Ectodermal cell (in vitro differentiated cells): Measurements from ENCODE around the gene THSD1.
"Not testable (repeated sequence)": the region's sequence is repeated elsewhere in the genome, so short reads cannot be mapped to it uniquely, and the experiment has no call there.

ENCODE experiments used
- H3K27ac ChIP-seq: 2 replicates; pipeline ENCODE4 v1.7.0; 2013; ENCODE audit warnings: mild to moderate bottlenecking, low read depth, low read length; ENCODE audit not compliant: insufficient read depth, poor library complexity, severe bottlenecking
- H3K27me3 ChIP-seq: 2 replicates; pipeline ENCODE4 v1.7.0; 2013; ENCODE audit warnings: mild to moderate bottlenecking, low read length; ENCODE audit not compliant: insufficient read depth, control insufficient read depth, poor library complexity, severe bottlenecking
- H3K36me3 ChIP-seq: one replicate; pipeline ENCODE4 v1.7.0; 2013; ENCODE audit warnings: low read length; ENCODE audit not compliant: control insufficient read depth, insufficient read depth
- H3K4me1 ChIP-seq: one replicate; pipeline ENCODE4 v1.7.0; 2013; ENCODE audit warnings: low read length; ENCODE audit not compliant: control insufficient read depth, insufficient read depth
- H3K4me3 ChIP-seq: 2 replicates; pipeline ENCODE4 v1.7.0; 2013; ENCODE audit warnings: low read depth, low read length, control low read depth; ENCODE audit not compliant: insufficient read depth
- H3K9me3 ChIP-seq: 2 replicates; pipeline ENCODE4 v1.7.0; 2013; ENCODE audit warnings: mild to moderate bottlenecking, low read length, moderate library complexity; ENCODE audit not compliant: control insufficient read depth
- WGBS, 2 experiments: methylation state at CpG; one replicate each; pipeline ENCODE4 v1.1.7; 2013; ENCODE audit warnings: missing lambda C conversion rate in 2 of 2; 5-methylcytosine and 5-hydroxymethylcytosine counted together

THSD1 gene

GRCh38 chr13:52362169-52362887, 43.6 kb downstream of the THSD1 start:
- not testable (repeated sequence) for H3K9me3 ChIP-seq, H3K4me1 ChIP-seq, H3K27ac ChIP-seq, H3K4me3 ChIP-seq, H3K36me3 ChIP-seq, H3K27me3 ChIP-seq
- WGBS, 2 experiments: 89 to 98% methylated on average over 4 of the region's 6 CpGs

DNA sequence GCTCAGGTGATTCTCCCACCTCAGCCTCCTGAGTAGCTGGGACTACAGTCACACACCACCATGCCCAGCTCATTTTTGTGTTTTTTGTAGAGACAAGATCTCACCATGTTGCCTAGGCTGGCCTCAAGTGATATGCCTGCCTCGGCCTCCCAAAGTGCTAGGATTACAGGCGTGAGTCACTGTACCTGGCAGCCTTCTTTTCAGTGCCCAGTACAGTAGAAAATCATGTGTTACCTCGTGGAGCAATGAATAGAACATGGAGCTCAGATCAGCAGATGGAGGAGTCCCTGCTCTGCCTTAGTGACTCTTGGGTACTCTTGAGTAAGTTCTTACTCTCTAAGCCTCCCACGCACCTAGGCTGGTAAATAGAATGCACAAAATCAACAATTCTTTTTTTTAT, 44.7 kb downstream of the THSD1 start:
- no peaks in the 10 kb centered on the region for H3K36me3 ChIP-seq
- no peaks in the 10 kb centered on the region for H3K27me3 ChIP-seq
- H3K4me1 ChIP-seq: no peaks in the 10 kb centered on the region
- no peak overlapping the region for H3K4me3 ChIP-seq
- 90 to 91% methylated on average over 4 of the region's 4 CpGs for WGBS, 2 experiments
- no peak overlapping the region for H3K27ac ChIP-seq
- H3K9me3 ChIP-seq: no peaks in the 10 kb centered on the region

- no peaks in the 10 kb centered on the region for H3K9me3 ChIP-seq
- no peaks in the 10 kb centered on the region for H3K27me3 ChIP-seq
- no peak overlapping the region for H3K4me3 ChIP-seq
- no peaks in the 10 kb centered on the region for H3K36me3 ChIP-seq
- WGBS, 2 experiments: 93 to 99% methylated on average over 3 to 4 of the region's 4 CpGs
- H3K27ac ChIP-seq: no peak overlapping the region
- no peaks in the 10 kb centered on the region for H3K4me1 ChIP-seq
Measured at GRCh38 chr13:52359534-52359933, 46.4 kb downstream of the THSD1 start.

DNA sequence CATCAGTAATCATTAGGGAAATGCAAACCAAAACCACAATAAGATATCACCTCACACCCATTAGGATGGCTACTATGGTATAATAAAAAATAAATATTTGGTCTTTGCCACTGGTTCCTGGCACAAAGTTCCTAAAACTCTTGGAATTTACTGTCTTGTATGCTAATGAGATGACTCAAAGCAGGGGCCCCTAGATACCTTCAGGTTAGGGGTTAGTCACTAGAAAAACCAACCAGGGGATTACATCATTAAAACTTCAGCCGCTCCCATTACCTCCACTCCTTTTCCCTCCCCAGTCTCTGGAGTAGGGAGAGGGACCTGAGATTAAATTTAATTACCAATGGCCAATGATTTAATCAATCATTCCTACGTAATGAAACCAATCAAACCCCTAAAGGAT, 49.6 kb downstream of the THSD1 start:
- WGBS, 2 experiments: 88 to 100% methylated on average over 1 to 2 of the region's 2 CpGs
- Histone ChIP-seq H3K36me3 (no peaks in the 10 kb centered on the region), H3K4me3 (no peak overlapping the region), H3K27me3 (no peaks in the 10 kb centered on the region), H3K9me3 (no peaks in the 10 kb centered on the region), H3K4me1 (no peaks in the 10 kb centered on the region), H3K27ac (no peak overlapping the region)

DNA sequence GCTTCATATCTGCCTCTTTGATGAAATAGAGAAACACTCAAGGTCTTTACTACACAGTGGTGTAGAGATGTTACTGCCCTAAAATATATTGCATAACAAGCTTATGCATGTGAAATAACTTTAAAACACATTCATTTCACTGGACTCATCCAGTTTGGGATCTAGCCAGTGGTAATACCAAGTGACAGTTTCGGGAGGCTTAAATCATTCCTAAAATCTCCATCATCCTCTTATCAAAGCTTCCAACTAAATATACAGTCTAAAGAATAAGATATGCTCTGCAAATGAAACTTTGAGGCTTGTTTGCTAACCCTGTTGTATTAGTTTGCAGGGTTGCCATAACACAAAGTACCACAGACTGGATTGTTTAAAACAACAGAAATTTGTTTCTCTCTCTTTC, 52.8 kb downstream of the THSD1 start:
- H3K27ac ChIP-seq: no peak overlapping the region
- 88% methylated on average over 1 of the region's 1 CpG for WGBS, 2 experiments
- H3K36me3 ChIP-seq: no peaks in the 10 kb centered on the region
- no peaks in the 10 kb centered on the region for H3K9me3 ChIP-seq
- H3K4me3 ChIP-seq: no peak overlapping the region
- H3K4me1 ChIP-seq: no peaks in the 10 kb centered on the region
- no peaks in the 10 kb centered on the region for H3K27me3 ChIP-seq

DNA sequence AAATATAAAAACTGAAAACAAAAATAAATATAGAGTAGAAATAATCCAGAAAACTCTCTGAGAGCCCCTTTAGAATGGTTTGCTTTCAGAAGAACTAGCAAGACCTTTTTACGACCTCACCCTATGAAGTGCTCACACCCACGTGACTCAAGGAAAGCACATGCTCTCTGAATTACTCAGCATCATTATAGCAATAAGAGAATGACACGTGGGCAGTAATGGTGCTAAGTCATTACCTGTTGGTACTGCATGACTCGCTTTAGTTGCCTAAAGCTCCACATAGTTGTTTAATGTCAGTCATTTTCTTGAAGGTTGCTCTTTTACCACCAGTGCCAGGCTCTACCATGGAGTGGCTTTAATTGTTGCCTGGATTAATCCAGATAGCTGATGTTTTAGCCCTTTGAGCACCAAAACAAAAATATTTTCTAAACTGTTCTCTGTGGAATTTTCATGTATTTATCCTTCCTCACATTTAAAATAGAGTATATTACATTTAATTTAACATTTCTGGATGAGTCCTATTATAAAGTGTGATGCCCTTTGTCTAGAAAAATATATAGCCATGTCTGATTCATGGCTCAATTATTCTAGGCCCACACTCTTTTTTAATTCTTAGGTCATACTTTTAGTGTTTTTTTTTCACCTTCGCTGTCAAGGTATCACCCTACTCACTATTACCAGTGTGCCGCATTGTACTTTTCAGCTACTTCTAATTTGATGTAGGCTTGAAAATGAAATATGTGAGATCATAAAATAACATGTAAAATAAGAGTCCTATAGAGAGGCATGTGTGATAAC, 56.8 kb downstream of the THSD1 start:
- no peak overlapping the region for H3K4me3 ChIP-seq
- no peaks in the 10 kb centered on the region for H3K9me3 ChIP-seq
- WGBS, 2 experiments: 73 to 88% methylated on average over 4 to 6 of the region's 6 CpGs
- H3K27ac ChIP-seq: no peak overlapping the region
- no peaks in the 10 kb centered on the region for H3K36me3 ChIP-seq
- H3K4me1 ChIP-seq: no peaks in the 10 kb centered on the region
- H3K27me3 ChIP-seq: no peaks in the 10 kb centered on the region

GRCh38 chr13:52348071-52348470, 57.9 kb downstream of the THSD1 start:
- Histone ChIP-seq H3K9me3 (no peaks in the 10 kb centered on the region), H3K4me1 (no peaks in the 10 kb centered on the region), H3K4me3 (no peak overlapping the region), H3K36me3 (no peaks in the 10 kb centered on the region), H3K27me3 (no peaks in the 10 kb centered on the region), H3K27ac (no peak overlapping the region)
- 85 to 86% methylated on average over 5 of the region's 5 CpGs for WGBS, 2 experiments

DNA sequence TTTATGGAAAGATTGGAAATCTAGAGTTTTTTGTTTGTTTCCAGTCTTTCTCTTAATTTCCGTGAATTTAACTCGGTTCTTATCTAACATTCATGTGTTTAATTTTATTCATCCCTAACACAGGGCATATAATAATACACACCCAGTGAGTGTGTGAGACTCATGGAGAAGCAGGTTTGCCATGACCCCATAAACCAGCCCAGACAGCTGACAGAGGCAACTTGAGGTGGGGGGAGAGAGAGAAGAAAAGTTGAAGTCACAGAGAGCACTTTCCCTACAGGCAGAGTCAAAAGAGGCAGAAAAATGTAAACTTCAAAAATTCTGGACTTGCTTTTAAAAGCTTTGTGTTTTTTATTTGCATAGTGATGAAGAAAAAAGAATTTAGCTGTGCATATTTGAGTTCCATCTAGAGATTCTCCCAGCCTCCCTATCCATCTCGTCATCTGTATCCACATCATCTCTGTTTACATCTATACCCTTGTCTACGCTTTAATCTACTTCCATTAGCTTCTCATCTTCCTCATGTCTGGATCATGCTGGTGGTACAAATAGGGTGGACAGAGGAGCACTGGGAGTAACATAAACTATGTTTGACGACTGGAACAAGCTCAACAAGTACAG, 60.2 kb downstream of the THSD1 start:
- 80 to 94% methylated on average over 3 to 5 of the region's 5 CpGs for WGBS, 2 experiments
- H3K36me3 ChIP-seq: no peaks in the 10 kb centered on the region
- H3K27ac ChIP-seq: no peak overlapping the region
- H3K4me1 ChIP-seq: no peaks in the 10 kb centered on the region
- H3K27me3 ChIP-seq: no peaks in the 10 kb centered on the region
- no peaks in the 10 kb centered on the region for H3K9me3 ChIP-seq
- H3K4me3 ChIP-seq: no peak overlapping the region

- Histone ChIP-seq H3K27me3 (no peaks in the 10 kb centered on the region), H3K36me3 (no peaks in the 10 kb centered on the region), H3K4me1 (no peaks in the 10 kb centered on the region), H3K27ac (no peak overlapping the region), H3K4me3 (no peak overlapping the region), H3K9me3 (no peaks in the 10 kb centered on the region)
- 90 to 91% methylated on average over 3 of the region's 3 CpGs for WGBS, 2 experiments
Measured at GRCh38 chr13:52345048-52345447, 60.9 kb downstream of the THSD1 start.

DNA sequence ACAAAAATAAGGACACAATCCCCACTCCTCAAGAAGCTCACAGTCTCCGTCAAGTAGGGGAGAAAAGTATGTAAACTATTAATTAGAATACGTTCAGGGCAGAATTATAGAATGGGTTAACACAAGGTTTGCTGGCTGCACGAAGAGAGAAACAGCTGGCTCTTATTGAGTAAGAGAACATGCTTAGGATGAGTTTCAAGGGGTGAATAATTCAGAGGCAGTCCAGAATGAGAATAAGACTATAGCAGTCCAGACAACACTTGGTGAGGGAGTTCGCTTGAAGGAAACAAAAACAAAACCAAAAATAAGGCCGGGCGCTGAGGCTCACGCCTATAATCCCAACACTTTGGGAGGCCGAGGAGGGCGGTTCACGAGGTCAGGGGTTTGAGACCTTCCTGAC, 61.9 kb downstream of the THSD1 start:
- WGBS, 2 experiments: 90 to 95% methylated on average over 10 of the region's 10 CpGs
- H3K4me1 ChIP-seq: no peaks in the 10 kb centered on the region
- no peaks in the 10 kb centered on the region for H3K9me3 ChIP-seq
- no peaks in the 10 kb centered on the region for H3K27me3 ChIP-seq
- no peak overlapping the region for H3K27ac ChIP-seq
- no peak overlapping the region for H3K4me3 ChIP-seq
- H3K36me3 ChIP-seq: no peaks in the 10 kb centered on the region
